SH-SY5Y (cell line): ENCODE results near the gene CATSPERE.

Experiments used
- GATA2 ChIP-seq: IDR thresholded peaks from 2 replicates; pipeline ENCODE4 v1.6.1; 2011; ENCODE audit warnings: mild to moderate bottlenecking, low read depth, low read length
- GATA3 ChIP-seq: IDR thresholded peaks from 2 replicates; pipeline ENCODE4 v1.6.1; 2011; ENCODE audit warnings: low read depth, mild to moderate bottlenecking, low read length, moderate library complexity

DNA sequence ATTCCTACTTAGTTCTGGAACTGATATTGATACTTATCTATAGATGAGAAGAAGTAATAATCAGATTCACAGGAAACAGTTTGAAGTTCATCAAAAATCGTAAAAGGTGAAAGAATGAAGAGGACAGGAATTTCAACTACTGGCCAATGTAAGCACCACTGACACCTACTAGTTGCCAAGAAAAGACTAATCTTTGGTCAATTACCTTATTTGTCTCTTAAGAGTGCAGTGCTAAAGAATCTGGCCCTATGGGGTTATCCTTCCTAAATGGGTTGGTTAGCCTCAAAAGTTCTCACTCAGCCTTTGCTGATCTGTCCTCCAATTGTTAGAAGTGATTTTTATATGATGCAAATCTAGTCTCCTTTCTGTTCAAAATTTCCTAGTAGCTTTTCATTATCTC, 38.9 kb upstream of the CATSPERE start:
- TF ChIP-seq GATA2 = no peak
- no peak for TF ChIP-seq GATA3
